ENCODE measurements around the gene GPC4. TPM values are rescaled to one million over a fixed set of nuclear protein-coding genes. Genes with fewer than 3 reads are reported as not detected.

Gene GPC4
- polyA plus RNA-seq, 1 donor from 2014 or later: 1.2 TPM

- H3K27me3 ChIP-seq (ENCODE audit: insufficient read depth, low read depth, low read length): no peaks in the 10 kb centered on the region
- H2AFZ ChIP-seq (ENCODE audit: low read depth, low read length): no peak overlapping the region
- no peaks in the 10 kb centered on the region for H3K9me2 ChIP-seq (ENCODE audit: insufficient read depth, low read length)
- no peaks in the 10 kb centered on the region for H4K20me1 ChIP-seq (ENCODE audit: insufficient read depth)
- no peaks in the 10 kb centered on the region for H3K36me3 ChIP-seq (ENCODE audit: insufficient read depth, low read length)
- H3K9ac ChIP-seq (ENCODE audit: low read length): no peak overlapping the region
- H3F3A ChIP-seq (ENCODE audit: insufficient read depth, low read length, poor library complexity, severe bottlenecking): no peaks in the 10 kb centered on the region
- H3K79me2 ChIP-seq (replicated peaks; ENCODE audit: insufficient read depth, low read length): no peaks in the 10 kb centered on the region
- TF ChIP-seq CTCF (IDR thresholded peaks at IDR 0.05; ENCODE audit: poor library complexity, severe bottlenecking) (no peak), RAD21 (conservative IDR thresholded peaks at IDR 0.05) (no peak), MXI1 (conservative IDR thresholded peaks at IDR 0.05; ENCODE audit: poor library complexity, severe bottlenecking) (no peak), SMC3 (conservative IDR thresholded peaks at IDR 0.05; ENCODE audit: poor library complexity) (no peak), EP300 (conservative IDR thresholded peaks at IDR 0.05; ENCODE audit: poor library complexity, severe bottlenecking) (no peak)
- H3K4me3 ChIP-seq (ENCODE audit: low read length): no peak overlapping the region
- no peak overlapping the region for H3K4me2 ChIP-seq (ENCODE audit: low read length)
- H3K27ac ChIP-seq (ENCODE audit: low read length): no peak overlapping the region
- H3K9me3 ChIP-seq (ENCODE audit: low read length): no peaks in the 10 kb centered on the region
These were observed 108.2 kb downstream of the GPC4 start for GRCh38 chrX:133307094-133307493.

- Histone ChIP-seq H3K9me2 (ENCODE audit: insufficient read depth, low read length) (no peaks in the 10 kb centered on the region), H3K79me2 (replicated peaks; ENCODE audit: insufficient read depth, low read length) (no peaks in the 10 kb centered on the region), H2AFZ (ENCODE audit: low read depth, low read length) (no peak overlapping the region), H3K27me3 (ENCODE audit: insufficient read depth, low read depth, low read length) (no peaks in the 10 kb centered on the region), H3K27ac (ENCODE audit: low read length) (no peak overlapping the region), H3K9ac (ENCODE audit: low read length) (no peak overlapping the region), H3K4me2 (ENCODE audit: low read length) (no peak overlapping the region), H3K9me3 (ENCODE audit: low read length) (no peaks in the 10 kb centered on the region), H3K36me3 (ENCODE audit: insufficient read depth, low read length) (no peaks in the 10 kb centered on the region), H4K20me1 (ENCODE audit: insufficient read depth) (no peaks in the 10 kb centered on the region), H3K4me3 (ENCODE audit: low read length) (no peak overlapping the region), H3F3A (ENCODE audit: insufficient read depth, low read length, poor library complexity, severe bottlenecking) (no peaks in the 10 kb centered on the region)
- TF ChIP-seq MXI1 (conservative IDR thresholded peaks at IDR 0.05; ENCODE audit: poor library complexity, severe bottlenecking) (no peak), EZH2 (IDR thresholded peaks at IDR 0.05; ENCODE audit: borderline replicate concordance, insufficient read depth, low read length, poor library complexity, severe bottlenecking) (no peak), RAD21 (conservative IDR thresholded peaks at IDR 0.05) (no peak), SMC3 (conservative IDR thresholded peaks at IDR 0.05; ENCODE audit: poor library complexity) (no peak), TAF1 (IDR thresholded peaks at IDR 0.05; ENCODE audit: low read depth) (no peak), REST (IDR thresholded peaks at IDR 0.05; ENCODE audit: borderline replicate concordance) (no peak), POLR2AphosphoS5 (IDR thresholded peaks at IDR 0.05) (no peak), EP300 (conservative IDR thresholded peaks at IDR 0.05; ENCODE audit: poor library complexity, severe bottlenecking) (no peak), CTCF (IDR thresholded peaks at IDR 0.05; ENCODE audit: poor library complexity, severe bottlenecking) (no peak)
These were observed 109.0 kb downstream of the GPC4 start for GRCh38 chrX:133306316-133306715.
